Endothelial cell of umbilical vein (primary cell): ENCODE measurements around the gene ZFP42. TPM values are rescaled to one million over a fixed set of nuclear protein-coding genes. Genes with fewer than 3 reads are reported as not detected.

Experiments used
- BruUV-seq: library from RNA; stranded (reverse); fragments of 400-500 nt; replicated peaks from 2 replicates; lab custom pipeline; 2021; lab: Mats Ljungman, UMichigan
- CTCF ChIA-PET: fragments of 300-600, 350-600 bp; sonication (Branson Sonifier 250); formaldehyde crosslinking; loops from one replicate; lab custom pipeline; 2021; ENCODE audit warnings: antibody characterized with exemption, inconsistent platforms; lab: Charles Lee
- POLR2A ChIA-PET: fragments of 300-600, 350-600 bp; sonication (Branson Sonifier 250); formaldehyde crosslinking; loops from one replicate; lab custom pipeline; 2021; ENCODE audit warnings: antibody characterized with exemption, inconsistent platforms; lab: Charles Lee
- DNase-seq: peaks from one replicate; pipeline ENCODE4 v3.0.0-alpha.2; 2011; ENCODE audit warnings: low read depth, low spot score
- FAIRE-seq: peaks from 2 replicates; lab custom pipeline; 2011; peaks lifted over from hg19 to GRCh38; lab: Jason Lieb, UNC
- H2AFZ ChIP-seq: 2 replicates; pipeline ENCODE4 v1.6.0; 2012; ENCODE audit warnings: low read depth, low read length, control low read depth, inconsistent platforms
- H3K27ac ChIP-seq: 2 replicates; pipeline ENCODE4 v1.5.1; 2011; ENCODE audit warnings: low read depth, mild to moderate bottlenecking, control low read depth, low read length, moderate library complexity; ENCODE audit not compliant: insufficient read depth
- H3K27me3 ChIP-seq, 2 experiments: 2 replicates each; pipeline versions ENCODE4 v1.6.0 to v1.6.1; 2011; ENCODE audit warnings: low read length in 2 of 2, mixed read lengths in 1 of 2; ENCODE audit not compliant: control insufficient read depth in 2 of 2, insufficient read depth in 2 of 2
- H3K36me3 ChIP-seq, 2 experiments: 2 replicates in 1 of 2; 3 replicates in 1 of 2; pipeline ENCODE4 v1.5.1; 2011; ENCODE audit warnings: low read length in 2 of 2, mild to moderate bottlenecking in 1 of 2, moderate library complexity in 1 of 2; ENCODE audit not compliant: control insufficient read depth in 2 of 2, insufficient read depth in 2 of 2; ENCODE audit errors: extremely low read depth in 1 of 2
- H3K4me1 ChIP-seq: 3 replicates; pipeline ENCODE4 v1.5.1; 2011; ENCODE audit warnings: mild to moderate bottlenecking, low read length; ENCODE audit not compliant: control insufficient read depth, insufficient read depth; ENCODE audit errors: extremely low read depth
- H3K4me2 ChIP-seq: 2 replicates; pipeline ENCODE4 v1.6.1; 2011; ENCODE audit warnings: low read length, control low read depth, mixed read lengths; ENCODE audit not compliant: insufficient read depth
- H3K4me3 ChIP-seq, 3 experiments: fragments of 200-600 bp in 1 of 3; sonication (generic), shearing (Covaris generic) in 1 of 3; replicated peaks in 1 of 3; 2 replicates each; pipeline ENCODE4 v1.5.1; 2011 to 2016; ENCODE audit warnings: control low read depth in 3 of 3, low read length in 3 of 3, mild to moderate bottlenecking in 2 of 3, inconsistent platforms in 1 of 3, low read depth in 1 of 3, moderate library complexity in 1 of 3; ENCODE audit not compliant: insufficient read depth in 1 of 3
- H3K79me2 ChIP-seq: 2 replicates; pipeline ENCODE4 v1.6.0; 2012; ENCODE audit warnings: low read length, inconsistent platforms; ENCODE audit not compliant: control insufficient read depth, insufficient read depth
- H3K9ac ChIP-seq: replicated peaks from 2 replicates; pipeline ENCODE3; 2011; ENCODE audit warnings: low read length, control low read depth; ENCODE audit not compliant: insufficient read depth; ENCODE audit errors: extremely low read depth
- H3K9me1 ChIP-seq: replicated peaks from 3 replicates; pipeline ENCODE4 v1.6.0; 2011; ENCODE audit warnings: mild to moderate bottlenecking, low read length; ENCODE audit not compliant: control insufficient read depth, insufficient read depth; ENCODE audit errors: extremely low read depth
- H3K9me3 ChIP-seq: replicated peaks from 2 replicates; pipeline ENCODE4 v1.5.1; 2012; ENCODE audit warnings: low read length, inconsistent platforms; ENCODE audit not compliant: control insufficient read depth, insufficient read depth
- H4K20me1 ChIP-seq: replicated peaks from 2 replicates; pipeline ENCODE3; 2011; ENCODE audit warnings: mild to moderate bottlenecking, low read length; ENCODE audit not compliant: control insufficient read depth, insufficient read depth; ENCODE audit errors: extremely low read depth
- EZH2 ChIP-seq: IDR thresholded peaks from 2 replicates; pipeline ENCODE4 v1.6.1; 2012; ENCODE audit warnings: borderline replicate concordance, low read depth, mild to moderate bottlenecking, moderate library complexity, low read length, inconsistent platforms; ENCODE audit not compliant: severe bottlenecking
- FOS ChIP-seq: IDR thresholded peaks from 2 replicates; pipeline ENCODE4 v1.6.1; 2011; ENCODE audit warnings: mild to moderate bottlenecking, low read length, moderate library complexity, borderline replicate concordance; ENCODE audit not compliant: insufficient read depth
- GATA2 ChIP-seq: IDR thresholded peaks from 2 replicates; pipeline ENCODE4 v1.7.0; 2011; ENCODE audit warnings: low read depth, mild to moderate bottlenecking, moderate library complexity, mixed read lengths, low read length; ENCODE audit not compliant: insufficient read length, insufficient read depth
- JUN ChIP-seq: IDR thresholded peaks from 2 replicates; pipeline ENCODE4 v1.6.1; 2011; ENCODE audit warnings: borderline replicate concordance, low read depth; ENCODE audit not compliant: insufficient read length, insufficient read depth
- MAX ChIP-seq: IDR thresholded peaks from 2 replicates; pipeline ENCODE4 v1.6.1; 2011; ENCODE audit not compliant: insufficient read depth, insufficient read length
- MYC ChIP-seq: IDR thresholded peaks from one replicate; pipeline ENCODE4 v1.6.1; 2011; ENCODE audit warnings: mild to moderate bottlenecking, low read depth, low read length
- POLR2A ChIP-seq: IDR thresholded peaks from 2 replicates; pipeline ENCODE4 v1.6.1; 2012; ENCODE audit warnings: low read depth, mild to moderate bottlenecking, control low read depth, low read length
- POLR2AphosphoS5 ChIP-seq: IDR thresholded peaks from 2 replicates; pipeline ENCODE4 v1.6.1; 2012; ENCODE audit warnings: low read depth, mild to moderate bottlenecking, control low read depth, low read length, moderate library complexity; ENCODE audit not compliant: insufficient read depth
- dilution Hi-C: fragments of 300-500 bp; cut with MboI; formaldehyde crosslinking; loops from one replicate; pipeline ENCODE4 v1.15.0; 2019; ENCODE audit warnings: low sequenced_read_pairs; ENCODE audit not compliant: extremely low pct_ligation_motif_present
- intact Hi-C: fragments of 100-400 bp; cut with micrococcal nuclease; formaldehyde crosslinking; loops from one replicate; pipeline ENCODE4 v1.10.0; 2022
- polyA plus RNA-seq, 4 experiments: library from polyadenylated mRNA; depleted of rRNA in 3 of 4; stranded (reverse) in 3 of 4; unstranded in 1 of 4; fragments of >200 nt; gene quantifications; 2 replicates each; pipeline versions ENCODE4 v1.2.1 to v1.2.3, GENCODE V29; 2011 to 2012; ENCODE audit warnings: missing spikeins in 1 of 4
- total RNA-seq: library from RNA; stranded (reverse); gene quantifications from 2 replicates; pipeline ENCODE4 v1.2.3, GENCODE V29; 2021
- TF ChIP-seq, protein P1 (sequence below), 2 donors: IDR thresholded peaks; 1 replicate in 1 of 2; 2 replicates in 1 of 2; pipeline ENCODE4 v1.5.1; 2011; ENCODE audit warnings: low read length in 2 of 2, mild to moderate bottlenecking in 2 of 2, moderate library complexity in 2 of 2, control low read depth in 1 of 2, inconsistent platforms in 1 of 2, low read depth in 1 of 2; ENCODE audit not compliant: insufficient read depth in 1 of 2; ENCODE audit errors: extremely low read depth in 1 of 2

The ZFP42 gene
- total and polyA plus RNA-seq, 2 donors (not counting 3 experiments of a cell fraction or from before 2014, with no cell fraction given) = 0.04 TPM; not detected in 1

DNA sequence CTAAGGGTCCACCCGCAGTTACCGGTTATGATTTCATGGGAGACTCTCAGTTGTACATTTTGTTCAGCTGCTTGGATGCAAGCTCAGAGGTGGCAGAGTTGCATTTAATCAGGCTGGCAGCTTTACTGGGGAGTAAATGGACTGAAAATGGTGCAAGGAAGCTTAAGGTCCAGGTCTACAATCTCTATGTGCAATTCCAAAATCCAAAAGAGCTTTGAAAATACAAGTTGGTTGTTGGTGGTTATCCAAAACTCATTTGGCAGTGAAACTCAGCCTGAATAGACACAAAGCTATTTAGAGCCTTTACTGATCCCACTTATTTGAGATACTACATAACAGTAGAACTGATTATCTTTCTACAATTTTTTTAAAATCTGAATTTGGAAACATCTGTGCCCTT, 11.8 kb upstream of the ZFP42 start:
- peaks cover 5% of the 10 kb centered on the region for H3K9me3 ChIP-seq
- H3K4me3 ChIP-seq = no peak overlapping the region
- H3K36me3 ChIP-seq = no peaks in the 10 kb centered on the region
- H3K4me1 ChIP-seq = no peaks in the 10 kb centered on the region
- no peak overlapping the region for H2AFZ ChIP-seq
- dilution Hi-C loops (no loop called here), intact Hi-C loops (no loop called here)
- FAIRE-seq (no peak), DNase-seq (no peak)
- H4K20me1 ChIP-seq = no peaks in the 10 kb centered on the region
- no peak overlapping the region for H3K9ac ChIP-seq
- TF ChIP-seq GATA2 (no peak), POLR2A (no peak), MYC (no peak), JUN (no peak), FOS (no peak), POLR2AphosphoS5 (no peak), EZH2 (no peak), MAX (no peak)
- TF ChIP-seq, protein P1, sequence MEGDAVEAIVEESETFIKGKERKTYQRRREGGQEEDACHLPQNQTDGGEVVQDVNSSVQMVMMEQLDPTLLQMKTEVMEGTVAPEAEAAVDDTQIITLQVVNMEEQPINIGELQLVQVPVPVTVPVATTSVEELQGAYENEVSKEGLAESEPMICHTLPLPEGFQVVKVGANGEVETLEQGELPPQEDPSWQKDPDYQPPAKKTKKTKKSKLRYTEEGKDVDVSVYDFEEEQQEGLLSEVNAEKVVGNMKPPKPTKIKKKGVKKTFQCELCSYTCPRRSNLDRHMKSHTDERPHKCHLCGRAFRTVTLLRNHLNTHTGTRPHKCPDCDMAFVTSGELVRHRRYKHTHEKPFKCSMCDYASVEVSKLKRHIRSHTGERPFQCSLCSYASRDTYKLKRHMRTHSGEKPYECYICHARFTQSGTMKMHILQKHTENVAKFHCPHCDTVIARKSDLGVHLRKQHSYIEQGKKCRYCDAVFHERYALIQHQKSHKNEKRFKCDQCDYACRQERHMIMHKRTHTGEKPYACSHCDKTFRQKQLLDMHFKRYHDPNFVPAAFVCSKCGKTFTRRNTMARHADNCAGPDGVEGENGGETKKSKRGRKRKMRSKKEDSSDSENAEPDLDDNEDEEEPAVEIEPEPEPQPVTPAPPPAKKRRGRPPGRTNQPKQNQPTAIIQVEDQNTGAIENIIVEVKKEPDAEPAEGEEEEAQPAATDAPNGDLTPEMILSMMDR (IDR thresholded peaks at IDR 0.05; ENCODE audit: extremely low read depth in 1 of 2, insufficient read depth in 1 of 2, low read depth in 1 of 2, low read length in 2 of 2) = no peak
- H3K9me1 ChIP-seq = no peaks in the 10 kb centered on the region
- CTCF ChIA-PET = no interaction called here
- no peak overlapping the region for H3K4me2 ChIP-seq
- H3K27ac ChIP-seq = no peak overlapping the region
- H3K27me3 ChIP-seq = no peaks in the 10 kb centered on the region
- no TSS peak for BruUV-seq
- POLR2A ChIA-PET = no interaction called here
- H3K79me2 ChIP-seq = no peaks in the 10 kb centered on the region
